HG03520 (cell line): ENCODE data around the gene SEC22A.

Experiments used
- ATAC-seq: cut with Tn5 transposase; IDR thresholded peaks from one replicate; pipeline ENCODE4 v1.9.1; 2021; ENCODE audit warnings: mild to moderate bottlenecking, moderate library complexity; ENCODE audit not compliant: unreplicated experiment

The SEC22A gene

GRCh38 chr3:123301331-123302184 is 99.8 kb downstream of the SEC22A start:
- no peak for ATAC-seq

- no peak for ATAC-seq
These were observed 101.2 kb downstream of the SEC22A start for GRCh38 chr3:123302961-123303360.

GRCh38 chr3:123303976-123304560 is 102.3 kb downstream of the SEC22A start:
- ATAC-seq: no peak

- ATAC-seq: no peak
These were observed 103.4 kb downstream of the SEC22A start for GRCh38 chr3:123305192-123305591.

GRCh38 chr3:123307064-123307463 is 105.3 kb downstream of the SEC22A start:
- ATAC-seq: no peak

GRCh38 chr3:123310186-123310585 is 108.4 kb downstream of the SEC22A start:
- ATAC-seq: no peak

GRCh38 chr3:123310741-123311140 is 109.0 kb downstream of the SEC22A start:
- no peak for ATAC-seq

- ATAC-seq: no peak
These were observed 109.5 kb downstream of the SEC22A start for GRCh38 chr3:123311201-123311600.

- no peak for ATAC-seq
These were observed 110.9 kb downstream of the SEC22A start for GRCh38 chr3:123312331-123313265.

GRCh38 chr3:123313889-123314288 is 112.1 kb downstream of the SEC22A start:
- ATAC-seq: no peak

GRCh38 chr3:123314359-123315270 is 112.9 kb downstream of the SEC22A start:
- ATAC-seq: no peak

- ATAC-seq: no peak
These were observed 113.5 kb downstream of the SEC22A start for GRCh38 chr3:123315271-123315595.

GRCh38 chr3:123317716-123318115 is 116.0 kb downstream of the SEC22A start:
- no peak for ATAC-seq

GRCh38 chr3:123318374-123318773 is 116.6 kb downstream of the SEC22A start:
- no peak for ATAC-seq

- no peak for ATAC-seq
These were observed 118.0 kb downstream of the SEC22A start for GRCh38 chr3:123319760-123320159.

GRCh38 chr3:123320221-123320620 is 118.5 kb downstream of the SEC22A start:
- ATAC-seq: no peak

- no peak for ATAC-seq
These were observed 120.1 kb downstream of the SEC22A start for GRCh38 chr3:123321806-123322205.

GRCh38 chr3:123322866-123323265 is 121.1 kb downstream of the SEC22A start:
- ATAC-seq: no peak
